ENCODE data around the gene NRIP2.

Gene NRIP2

GRCh38 chr12:2804393-2805142 is 30.3 kb downstream of the NRIP2 start:
- DNase-seq, result peak; percentile 11 to 67

DNA sequence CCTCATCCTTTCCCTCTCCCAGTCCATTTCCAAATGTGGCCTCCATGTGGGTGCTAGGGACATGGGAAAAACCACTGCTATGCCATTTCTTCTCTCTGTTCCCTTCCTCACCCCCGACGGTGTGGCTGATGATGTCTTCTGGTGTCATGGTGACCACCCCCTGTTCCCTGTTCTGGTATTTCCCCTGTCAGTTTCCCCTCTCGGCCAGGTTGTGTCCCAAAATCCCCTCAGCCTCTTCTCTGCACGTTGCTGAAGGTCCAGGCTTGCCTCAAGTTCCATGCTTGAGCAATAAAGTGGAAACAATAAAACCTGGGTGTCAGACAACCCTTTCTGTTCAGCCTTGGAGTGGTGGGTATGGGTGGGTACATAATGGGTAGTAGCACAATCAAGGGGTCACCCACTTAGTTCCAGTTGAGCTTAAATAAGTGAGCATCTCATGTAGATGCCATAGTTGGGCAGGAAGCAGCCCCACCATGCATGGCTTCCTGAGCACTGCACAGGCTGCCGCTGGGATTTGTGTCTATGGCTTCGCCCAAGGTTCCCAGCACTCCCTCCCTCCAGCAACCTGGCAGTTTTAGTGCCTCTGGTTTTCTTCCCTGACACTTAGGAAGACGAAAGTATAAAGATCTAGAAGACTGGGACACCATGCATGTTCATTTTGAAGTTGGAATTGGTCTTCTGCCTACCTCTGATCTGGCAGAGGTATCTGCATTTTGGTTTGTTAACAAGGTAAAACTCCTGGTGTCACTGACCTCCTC is 31.0 kb downstream of the NRIP2 start:
- no peak for DNase-seq

- peak; percentile 46 to 91 for DNase-seq
Measured at GRCh38 chr12:2801044-2801783, 33.6 kb downstream of the NRIP2 start.

- peak in 1 of 2 experiments; percentile 28 for DNase-seq
Measured at GRCh38 chr12:2800046-2800570, 34.7 kb downstream of the NRIP2 start.

- DNase-seq, result no peak
Measured at GRCh38 chr12:2797721-2798418, 37.0 kb downstream of the NRIP2 start.

DNA sequence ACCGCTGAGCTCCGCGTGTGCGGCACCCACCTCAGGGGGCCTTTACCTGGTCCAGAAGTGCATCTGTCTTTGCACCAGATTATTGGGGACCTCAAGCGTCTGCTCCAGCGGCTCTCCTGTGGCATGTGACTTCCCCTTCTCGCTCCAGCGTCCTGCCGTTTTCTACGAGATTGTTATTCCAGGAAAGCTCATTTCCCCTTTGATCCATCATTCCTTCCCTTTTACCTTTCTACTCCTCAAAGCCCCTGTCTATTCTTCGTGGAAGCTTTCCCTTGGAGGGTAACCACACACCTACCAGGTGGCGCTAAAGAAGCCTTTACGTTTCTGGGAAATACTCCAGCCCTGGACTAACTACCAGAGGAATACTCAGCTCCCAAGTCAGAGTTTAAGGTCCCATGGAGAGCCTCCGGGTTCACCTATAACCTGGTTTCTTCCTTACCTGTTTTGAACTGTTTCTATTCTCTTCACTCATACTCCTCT is 38.6 kb downstream of the NRIP2 start:
- DNase-seq, result no peak

DNA sequence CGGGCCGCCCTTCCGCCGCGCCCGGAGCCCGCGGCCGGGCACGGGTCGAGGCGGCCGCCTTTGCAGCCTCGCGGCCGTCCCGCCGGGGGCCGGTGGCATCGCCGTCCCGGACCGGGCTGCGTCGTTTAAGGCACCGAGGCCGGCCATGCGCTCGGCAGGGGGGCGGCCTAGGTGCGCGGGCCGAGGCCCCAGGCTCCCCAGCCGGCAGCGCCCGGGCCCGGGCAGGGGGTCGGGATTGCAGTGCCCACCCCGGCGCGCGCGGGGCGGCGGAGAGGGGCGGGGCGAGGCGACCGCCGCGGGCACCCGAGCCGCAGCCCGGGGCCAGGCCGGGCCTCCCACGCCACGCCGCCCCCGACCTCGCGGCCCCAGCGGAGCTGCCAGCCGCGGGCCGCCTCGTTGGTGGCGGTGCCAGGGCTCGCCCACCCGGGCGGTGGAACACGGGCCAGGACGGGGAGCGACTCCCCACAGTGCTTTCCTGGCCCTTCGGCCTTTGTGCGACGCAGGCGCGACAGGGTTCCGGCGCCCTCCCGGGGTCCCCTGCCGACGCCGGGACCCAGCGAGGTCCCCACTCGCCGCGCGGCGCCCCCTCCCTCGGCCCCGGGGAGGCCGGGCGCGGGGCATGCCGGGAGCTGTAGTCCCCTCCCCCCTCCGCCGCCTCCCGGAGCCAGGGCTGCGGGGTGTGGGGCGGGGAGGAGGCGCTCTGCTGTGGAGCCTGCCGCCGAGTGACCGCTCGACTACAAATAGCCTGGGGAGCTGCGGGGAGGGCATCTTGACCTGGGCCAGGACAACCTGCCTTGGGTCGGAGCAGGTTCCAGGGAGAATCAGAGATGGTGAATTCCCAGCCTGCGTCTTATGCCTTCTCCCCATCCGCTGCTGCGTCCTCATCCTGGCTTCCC is 39.3 kb downstream of the NRIP2 start:
- peak; percentile 31 to 68 for DNase-seq

- DNase-seq, result peak; percentile 30 to 81
Measured at GRCh38 chr12:2794736-2795289, 40.0 kb downstream of the NRIP2 start, which contains the start of gene FKBP4. Gene FKBP4 (plus strand): TSS chr12:2794970. CDS start chr12:2795140, 170 bp downstream.

- DNase-seq, result no peak
Measured at GRCh38 chr12:2794191-2794735, 40.6 kb downstream of the NRIP2 start.

DNA sequence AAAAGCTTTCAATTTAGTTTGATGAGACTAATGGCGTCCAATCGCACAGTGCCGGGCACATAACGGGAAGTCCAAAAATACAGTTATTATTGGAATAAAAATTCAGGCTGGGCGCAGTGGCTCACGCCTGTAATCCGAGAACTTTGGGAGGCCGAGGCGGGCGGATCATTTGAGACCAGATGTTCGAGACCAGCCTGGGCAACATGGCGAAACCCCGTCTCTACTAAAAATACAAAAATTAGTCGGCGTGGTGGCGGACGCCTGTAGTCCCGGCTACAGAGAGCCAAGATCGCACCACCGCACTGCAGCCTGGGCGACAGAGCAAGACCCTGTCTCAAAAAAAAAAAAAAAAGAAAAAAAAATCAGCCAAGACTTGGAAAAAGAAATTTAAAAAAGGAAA is 41.3 kb downstream of the NRIP2 start:
- no peak for DNase-seq

DNA sequence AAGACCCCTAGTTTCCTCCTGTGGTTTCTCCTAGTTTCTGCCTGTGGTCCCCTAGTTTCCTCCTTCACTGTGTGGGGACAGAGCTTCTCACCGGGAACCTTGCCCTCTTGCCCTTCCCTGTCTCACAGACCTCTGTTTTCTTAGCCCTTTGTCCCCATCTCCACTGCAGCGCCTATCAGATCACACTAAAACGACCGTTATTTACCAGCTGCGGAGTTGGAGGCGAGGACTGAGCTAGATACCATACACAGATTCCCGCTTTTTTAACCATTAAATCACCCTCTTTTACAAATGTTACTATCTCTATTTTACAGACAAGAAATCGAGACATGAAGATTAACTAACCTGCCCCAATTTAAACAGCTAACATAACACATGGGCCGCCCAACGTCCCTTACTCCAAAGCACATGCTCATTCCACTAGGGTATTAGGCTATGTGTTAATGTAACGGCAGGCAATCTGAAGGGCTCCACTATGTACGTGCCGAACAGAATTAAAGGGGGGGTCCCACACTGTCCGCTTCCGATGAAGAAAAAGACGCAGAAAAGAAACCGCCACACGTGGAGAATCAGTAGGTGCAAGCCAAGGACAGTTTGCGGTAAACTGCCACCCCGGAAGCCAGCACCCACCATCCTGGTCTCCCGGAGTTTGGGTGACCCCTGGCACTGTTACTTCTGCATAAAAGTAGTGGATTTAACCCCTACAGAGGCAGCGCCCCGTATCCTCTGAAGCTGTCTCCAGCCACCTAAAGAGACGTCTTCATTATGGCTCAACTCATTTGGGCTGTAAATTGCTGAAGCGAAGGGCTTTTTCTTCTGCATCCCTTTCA is 41.9 kb downstream of the NRIP2 start:
- DNase-seq, result no peak

- DNase-seq, result no peak
Measured at GRCh38 chr12:2791089-2791488, 43.7 kb downstream of the NRIP2 start.

GRCh38 chr12:2785017-2785416 is 49.8 kb downstream of the NRIP2 start:
- DNase-seq, result no peak

DNA sequence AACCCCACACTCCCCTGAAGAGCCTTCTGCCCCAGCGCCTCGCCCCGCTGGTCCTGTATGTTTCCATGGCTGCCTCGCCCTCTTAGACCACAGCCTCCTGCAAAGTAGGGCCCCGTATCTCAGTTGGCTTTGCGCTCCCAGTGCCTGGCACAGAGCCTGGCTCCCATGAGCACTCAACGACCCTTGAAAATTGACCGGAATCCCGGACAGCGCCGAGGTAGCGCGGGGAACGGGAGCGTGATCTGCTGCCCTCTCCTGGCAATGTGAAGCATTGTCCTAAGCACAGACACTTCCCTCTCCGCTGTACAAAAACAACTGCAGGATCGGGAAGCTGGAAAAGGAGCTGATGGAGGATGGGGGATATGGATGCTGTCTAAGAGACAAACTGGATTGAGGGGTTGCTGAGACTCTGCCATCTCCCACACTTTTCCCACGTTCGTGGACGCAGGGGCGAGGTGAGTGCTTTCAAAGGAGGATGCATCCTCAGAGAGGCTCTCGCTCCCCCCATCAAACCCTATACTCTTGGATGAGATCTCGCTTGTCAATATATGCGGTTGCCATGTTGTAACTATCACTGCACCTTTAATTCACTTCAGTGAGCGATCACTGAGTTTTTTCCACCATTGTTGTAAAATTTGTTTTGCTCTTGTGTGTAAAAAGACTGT is 50.8 kb downstream of the NRIP2 start:
- DNase-seq, result peak; percentile 61 to 88

GRCh38 chr12:2779281-2779680 is 55.6 kb downstream of the NRIP2 start:
- DNase-seq, result no peak

DNA sequence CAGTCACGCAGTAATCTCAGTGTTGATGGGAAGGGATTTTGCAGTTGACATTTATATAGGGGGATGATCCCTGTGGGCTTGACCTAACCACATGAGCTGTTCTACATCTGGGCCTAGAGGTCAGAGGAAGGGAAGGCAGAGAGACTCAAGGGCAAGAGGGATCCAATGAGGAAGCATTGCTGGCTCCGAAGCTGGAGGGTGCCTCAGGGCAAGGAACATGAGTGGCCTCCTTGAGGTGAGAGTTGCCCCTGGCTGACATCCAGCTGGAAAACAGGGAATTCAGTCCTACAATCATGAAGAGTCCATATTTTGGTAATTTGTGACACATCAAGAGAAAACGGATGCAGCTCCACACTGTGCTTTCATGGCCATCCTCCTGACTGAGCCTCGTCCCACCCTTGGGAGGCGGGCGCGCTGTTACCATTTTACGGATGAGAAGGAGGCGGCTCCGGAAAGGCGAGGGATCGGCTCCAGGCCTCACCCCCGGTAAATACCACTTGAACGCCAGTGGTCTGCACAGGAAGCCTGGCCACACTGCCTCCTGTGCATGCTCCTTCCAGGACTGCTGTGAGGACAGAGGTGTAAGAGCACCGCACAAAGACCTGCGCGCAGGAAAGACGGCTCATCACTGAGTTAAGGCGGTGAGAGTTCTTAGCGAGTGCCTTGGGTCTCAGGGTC is 58.6 kb downstream of the NRIP2 start:
- DNase-seq, result no peak

DNA sequence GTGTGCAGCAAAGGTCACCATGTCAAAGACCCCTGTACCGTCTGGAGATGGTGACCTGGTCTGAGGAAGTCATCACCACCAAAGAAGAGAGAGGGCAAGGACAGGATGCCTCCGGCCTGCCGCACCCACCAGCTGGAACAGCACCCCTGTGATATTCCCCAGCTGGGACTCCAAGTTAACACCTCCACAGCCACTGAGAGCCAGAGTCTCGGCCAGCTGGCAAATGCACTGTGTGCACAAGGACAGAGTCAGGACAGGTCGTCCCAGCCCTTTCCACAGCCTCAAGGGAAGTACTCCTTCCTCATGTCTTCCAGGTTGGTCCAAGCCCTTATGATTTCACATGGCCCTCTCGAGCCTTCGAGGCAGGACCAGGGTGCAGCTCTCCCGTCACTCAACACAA is 59.4 kb downstream of the NRIP2 start:
- no peak for DNase-seq
